IMR-90 (cell line): ENCODE results near the gene UBR4.

Source experiments
- BHLHE40 ChIP-seq: fragments of 150-350 bp; IDR thresholded peaks from 2 replicates; pipeline ENCODE4 v1.6.1; 2016; ENCODE audit warnings: mild to moderate bottlenecking, low read depth, low read length
- CHD1 ChIP-seq: IDR thresholded peaks from 2 replicates; pipeline ENCODE4 v1.6.1; 2012; ENCODE audit warnings: low read depth, low read length, improper control_type of control experiment
- MAFK ChIP-seq: IDR thresholded peaks from 2 replicates; pipeline ENCODE4 v1.6.1; 2012; ENCODE audit warnings: low read depth, low read length, improper control_type of control experiment
- MAZ ChIP-seq: IDR thresholded peaks from 2 replicates; pipeline ENCODE4 v1.6.1; 2012; ENCODE audit warnings: low read depth, mild to moderate bottlenecking, low read length, improper control_type of control experiment, moderate library complexity, borderline replicate concordance
- POLR2A ChIP-seq: IDR thresholded peaks from 2 replicates; pipeline ENCODE4 v1.6.1; 2012; ENCODE audit warnings: mild to moderate bottlenecking, low read depth, low read length
- TF ChIP-seq, protein P1 (sequence below): conservative IDR thresholded peaks from 2 replicates; pipeline ENCODE4 v1.5.1; 2012; ENCODE audit warnings: mild to moderate bottlenecking, low read depth, low read length, improper control_type of control experiment

GRCh38 chr1:19038096-19038495 is 172.0 kb downstream of the UBR4 start:
- TF ChIP-seq CHD1 (no peak), MAZ (no peak), POLR2A (no peak), MAFK (no peak), BHLHE40 (no peak)
- TF ChIP-seq, protein P1, sequence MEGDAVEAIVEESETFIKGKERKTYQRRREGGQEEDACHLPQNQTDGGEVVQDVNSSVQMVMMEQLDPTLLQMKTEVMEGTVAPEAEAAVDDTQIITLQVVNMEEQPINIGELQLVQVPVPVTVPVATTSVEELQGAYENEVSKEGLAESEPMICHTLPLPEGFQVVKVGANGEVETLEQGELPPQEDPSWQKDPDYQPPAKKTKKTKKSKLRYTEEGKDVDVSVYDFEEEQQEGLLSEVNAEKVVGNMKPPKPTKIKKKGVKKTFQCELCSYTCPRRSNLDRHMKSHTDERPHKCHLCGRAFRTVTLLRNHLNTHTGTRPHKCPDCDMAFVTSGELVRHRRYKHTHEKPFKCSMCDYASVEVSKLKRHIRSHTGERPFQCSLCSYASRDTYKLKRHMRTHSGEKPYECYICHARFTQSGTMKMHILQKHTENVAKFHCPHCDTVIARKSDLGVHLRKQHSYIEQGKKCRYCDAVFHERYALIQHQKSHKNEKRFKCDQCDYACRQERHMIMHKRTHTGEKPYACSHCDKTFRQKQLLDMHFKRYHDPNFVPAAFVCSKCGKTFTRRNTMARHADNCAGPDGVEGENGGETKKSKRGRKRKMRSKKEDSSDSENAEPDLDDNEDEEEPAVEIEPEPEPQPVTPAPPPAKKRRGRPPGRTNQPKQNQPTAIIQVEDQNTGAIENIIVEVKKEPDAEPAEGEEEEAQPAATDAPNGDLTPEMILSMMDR: no peak
